GM21576 (cell line): Measurements from ENCODE around the gene HYDIN.
A peak's percentile ranks its signal among the peaks of the same experiment; 100 is the strongest.
"Not testable (repeated sequence)": the region's sequence is repeated elsewhere in the genome, so short reads cannot be mapped to it uniquely, and the experiment has no call there.

Experiments
- ATAC-seq: cut with Tn5 transposase; IDR thresholded peaks from one replicate; pipeline ENCODE4 v1.9.1; 2021; ENCODE audit warnings: mild to moderate bottlenecking, moderate library complexity; ENCODE audit not compliant: unreplicated experiment

Gene HYDIN

DNA sequence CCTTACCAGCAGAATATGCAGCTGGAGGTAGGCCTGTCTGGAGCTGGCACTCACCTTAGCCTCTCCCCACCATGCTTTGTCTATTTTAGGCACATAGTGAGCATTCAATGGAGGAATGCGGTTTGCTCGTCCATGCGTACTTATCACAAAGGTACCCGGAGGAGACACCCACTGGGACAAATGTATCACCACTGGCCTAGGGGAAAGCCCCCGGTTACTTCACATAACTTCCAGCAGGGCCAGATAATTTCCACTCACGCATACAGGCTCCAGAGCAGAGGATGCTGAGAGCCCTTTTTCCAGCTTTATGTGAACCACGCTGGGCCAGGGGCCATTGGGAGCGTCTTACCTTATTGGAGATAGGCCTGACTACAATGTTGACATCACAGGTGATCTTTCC lies 348.2 kb downstream of the HYDIN start:
- ATAC-seq, result not testable (repeated sequence)

DNA sequence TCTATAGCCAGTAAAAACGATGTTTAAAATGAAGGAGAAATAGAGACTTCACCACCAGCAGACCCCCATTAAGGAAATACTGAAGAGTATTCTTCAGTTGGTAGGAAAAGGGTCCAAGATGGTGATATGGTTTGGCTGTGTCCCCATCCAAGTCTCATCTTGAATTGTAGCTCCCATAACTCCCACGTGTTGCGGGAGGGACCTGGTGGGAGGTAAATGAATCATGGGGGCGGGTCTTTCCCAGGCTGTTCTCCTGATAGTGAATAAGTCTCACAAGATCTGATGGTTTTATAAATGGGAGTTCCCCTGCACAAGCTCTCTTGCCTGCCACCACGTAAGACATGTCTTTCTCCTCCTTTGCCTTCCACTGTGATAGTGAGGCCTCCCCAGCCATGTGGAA lies 352.6 kb downstream of the HYDIN start:
- ATAC-seq, result not testable (repeated sequence)

DNA sequence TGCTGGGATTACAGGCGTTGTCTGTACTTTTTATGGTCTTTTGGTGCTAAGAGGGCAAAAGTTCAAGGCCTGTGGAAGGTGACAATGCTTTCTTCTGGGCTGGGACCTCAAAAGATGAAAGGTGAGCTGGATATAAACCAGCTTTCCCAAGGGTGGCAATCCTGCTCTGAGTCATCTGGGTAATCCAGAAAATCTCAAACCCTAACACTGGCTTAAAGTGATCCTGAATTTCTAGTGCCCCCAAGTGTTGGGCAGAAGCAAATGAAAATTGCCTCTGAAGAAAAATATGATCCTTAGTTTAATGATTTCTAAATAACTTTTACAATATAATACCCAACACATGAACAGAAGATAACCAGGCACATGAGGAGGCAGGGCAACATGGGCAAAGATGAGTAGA lies 354.1 kb downstream of the HYDIN start:
- ATAC-seq, result not testable (repeated sequence)

DNA sequence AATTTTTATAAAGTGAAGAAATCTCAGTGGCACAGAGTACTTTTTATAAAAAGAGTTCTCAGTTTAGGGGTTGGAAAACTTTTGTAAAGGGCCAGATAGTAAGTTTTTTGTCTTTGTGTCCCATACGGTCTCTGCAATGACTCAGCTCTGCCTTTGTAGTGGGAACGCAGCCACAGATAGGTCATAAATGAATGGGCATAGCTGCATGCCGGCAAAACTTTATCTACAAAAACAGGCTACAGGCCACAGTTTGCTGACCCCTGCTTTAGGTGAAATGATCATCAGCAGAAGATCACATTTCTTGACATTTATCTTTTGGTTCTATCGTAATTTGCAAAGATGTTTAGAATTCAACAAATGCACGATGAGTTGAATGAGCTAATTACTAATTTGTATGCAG lies 365.8 kb downstream of the HYDIN start:
- ATAC-seq, result not testable (repeated sequence)

DNA sequence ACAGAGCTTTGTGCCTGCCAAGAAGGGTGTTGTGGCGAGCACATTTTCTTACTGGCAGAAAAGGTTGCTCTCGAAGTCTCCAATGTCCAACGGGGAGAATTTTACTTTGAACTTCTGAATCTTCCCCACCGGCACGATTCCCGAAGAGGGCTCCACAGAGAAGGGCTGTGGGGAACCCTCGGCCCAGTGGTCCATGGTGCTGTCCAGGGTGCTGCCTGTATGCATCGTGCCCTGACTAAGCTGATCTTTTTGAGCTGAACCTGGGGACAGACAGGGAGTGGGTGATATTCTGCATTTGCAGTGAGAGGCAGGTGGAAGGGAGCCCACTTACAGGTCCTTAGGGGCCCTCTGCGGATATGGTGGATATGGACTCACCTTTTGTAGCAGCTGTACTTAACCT lies 368.5 kb downstream of the HYDIN start:
- not testable (repeated sequence) for ATAC-seq

DNA sequence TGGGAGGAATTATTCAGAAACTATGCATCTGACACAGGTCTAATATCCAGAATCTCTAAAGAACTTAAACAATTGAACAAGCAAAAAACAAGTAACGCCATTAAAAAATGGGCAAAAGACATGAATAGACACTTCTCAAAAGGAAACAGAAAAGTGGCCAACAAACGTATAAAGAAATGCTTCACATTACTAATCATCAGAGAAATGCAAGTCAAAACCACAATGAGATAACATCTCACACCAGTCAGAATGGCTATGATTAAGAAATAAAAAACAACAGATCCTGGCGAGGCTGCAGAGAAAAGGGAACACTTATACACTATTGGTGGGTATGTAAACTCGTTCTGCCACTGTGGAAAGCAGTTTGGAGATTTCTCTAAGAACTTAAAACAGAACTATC lies 379.2 kb downstream of the HYDIN start:
- ATAC-seq, result not testable (repeated sequence)

DNA sequence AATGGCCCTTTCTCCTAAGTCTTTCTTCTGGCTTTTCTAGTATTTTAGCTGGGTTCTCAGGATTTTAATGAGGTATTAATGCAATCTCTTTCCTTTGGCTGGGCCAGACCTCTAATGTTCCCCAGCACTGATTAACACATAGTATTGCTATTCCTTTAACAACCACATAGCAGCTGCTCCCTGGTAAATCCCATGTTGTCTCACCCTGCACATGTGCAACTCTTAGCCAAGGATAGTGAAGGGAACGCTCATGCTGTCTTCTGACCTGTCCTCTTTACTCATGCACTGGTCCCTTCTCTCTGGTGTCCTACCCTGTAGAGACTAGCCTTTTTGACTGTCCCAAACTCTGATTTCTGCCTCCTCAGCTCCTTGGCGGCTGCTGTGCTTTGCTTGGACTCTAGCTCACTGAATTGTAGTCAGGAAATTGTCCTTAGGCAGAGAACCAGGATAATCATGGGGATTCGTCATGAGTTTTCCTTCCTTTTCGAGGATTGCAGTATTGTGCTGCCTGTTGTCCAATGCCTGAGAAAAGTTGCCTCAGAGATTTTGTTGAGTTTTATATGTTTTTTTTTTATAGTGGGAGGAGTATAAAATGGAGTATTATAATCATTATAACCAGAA lies 406.9 kb downstream of the HYDIN start:
- not testable (repeated sequence) for ATAC-seq

DNA sequence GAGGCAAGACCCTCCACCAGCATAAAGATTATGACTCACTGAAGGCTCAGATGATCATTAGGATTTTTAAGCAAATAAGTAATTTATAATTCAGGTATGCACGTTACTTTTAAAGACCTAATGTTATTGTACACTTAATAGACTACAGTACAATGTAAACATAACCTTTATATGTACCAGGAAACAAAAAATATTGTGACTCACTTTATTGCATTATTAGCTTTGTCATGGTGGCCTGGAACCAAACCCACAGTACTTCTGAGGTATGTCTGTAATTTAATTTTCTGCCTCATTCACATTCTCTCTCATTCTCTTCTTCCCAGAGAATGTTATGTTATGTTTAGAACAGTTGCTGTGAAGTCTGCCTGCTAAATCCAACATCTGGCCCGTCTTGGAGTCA lies 407.8 kb downstream of the HYDIN start:
- not testable (repeated sequence) for ATAC-seq

DNA sequence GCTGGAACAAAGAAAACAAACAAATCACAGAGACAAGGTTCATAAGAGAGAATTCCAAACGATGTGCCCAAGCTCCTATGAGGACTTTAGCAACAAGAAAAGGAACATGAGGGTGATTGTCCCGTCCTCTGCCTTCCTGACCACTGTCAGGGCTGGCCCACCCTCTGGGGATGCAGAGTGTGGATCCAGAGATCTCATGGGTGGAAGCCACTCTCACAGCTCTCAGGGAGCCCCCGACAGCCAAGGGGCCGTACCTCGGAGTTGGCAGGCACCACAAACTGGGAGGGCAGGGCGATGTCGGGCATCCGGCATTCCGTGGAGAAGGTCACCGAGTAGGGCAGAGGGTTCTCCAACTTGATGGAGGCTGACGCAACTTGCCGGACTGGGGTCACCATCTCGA lies 412.4 kb downstream of the HYDIN start:
- not testable (repeated sequence) for ATAC-seq

DNA sequence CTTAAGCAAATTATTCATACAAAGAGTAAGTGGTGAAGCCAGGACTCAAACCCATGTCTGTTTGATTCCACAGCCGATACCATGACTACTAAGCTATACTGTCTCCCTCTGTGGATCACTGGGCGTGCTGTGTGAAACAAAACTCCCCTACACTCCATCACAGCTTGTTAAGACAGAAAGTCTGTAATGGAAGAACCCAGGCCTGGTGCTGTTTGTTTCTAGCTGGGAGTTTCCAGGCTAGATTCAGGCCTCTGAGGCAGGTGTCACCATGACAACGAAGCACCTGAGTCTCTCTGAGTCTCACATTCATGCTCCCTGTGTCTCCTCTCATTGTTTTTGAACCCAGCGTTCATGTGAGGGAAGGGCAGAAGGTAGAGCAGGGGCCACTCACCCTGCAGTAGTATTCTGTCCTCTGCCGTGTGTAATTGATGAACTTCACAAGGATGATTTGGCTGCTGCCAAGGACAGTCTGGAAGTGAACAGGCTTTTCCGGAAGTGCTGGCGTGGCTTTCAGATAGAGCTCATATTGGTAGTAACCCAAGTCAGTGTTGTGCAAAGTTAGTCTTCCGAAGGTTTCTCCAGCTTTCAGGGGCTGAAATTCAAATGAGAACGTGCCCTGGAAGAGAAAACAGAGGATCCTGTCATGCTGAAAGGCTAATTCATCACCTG lies 421.0 kb downstream of the HYDIN start:
- no peak for ATAC-seq

DNA sequence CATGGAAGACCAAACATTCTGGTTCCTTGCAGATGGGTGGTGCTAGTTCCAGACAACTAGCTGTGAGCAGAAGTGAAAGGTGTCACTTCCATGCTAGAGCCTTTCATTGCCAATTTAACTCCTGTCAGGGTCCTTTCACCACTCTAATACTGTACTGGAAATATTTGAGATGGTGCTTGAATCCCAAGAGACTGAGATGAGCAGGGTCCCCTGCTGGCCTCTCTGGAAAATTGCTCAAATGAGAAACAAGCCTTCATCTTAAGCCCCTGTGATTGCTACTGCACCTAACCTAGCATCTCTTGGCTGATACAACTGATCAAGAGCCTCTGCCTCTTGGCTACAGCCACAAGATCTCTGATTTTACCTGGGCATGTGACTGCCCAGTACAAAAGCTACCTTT lies 422.2 kb downstream of the HYDIN start:
- ATAC-seq, result no peak

DNA sequence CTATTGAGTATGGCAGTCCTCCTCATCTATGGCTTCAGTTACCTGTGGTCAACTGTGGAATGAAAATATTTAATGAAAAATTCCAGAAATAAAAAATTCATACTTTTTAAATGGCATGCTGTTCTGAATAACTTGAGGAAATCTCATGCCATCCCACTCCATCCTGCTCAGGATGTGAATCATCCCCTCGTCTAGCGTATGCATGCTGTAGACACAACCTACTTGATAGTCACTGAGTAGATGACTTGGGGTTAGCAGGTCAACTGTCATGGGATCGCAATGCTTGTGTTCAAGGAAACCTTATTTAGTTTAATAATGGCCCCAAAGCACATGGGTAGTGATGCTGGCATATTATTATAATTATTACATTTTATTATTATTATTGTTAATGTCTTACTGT lies 424.7 kb downstream of the HYDIN start:
- ATAC-seq, result no peak

DNA sequence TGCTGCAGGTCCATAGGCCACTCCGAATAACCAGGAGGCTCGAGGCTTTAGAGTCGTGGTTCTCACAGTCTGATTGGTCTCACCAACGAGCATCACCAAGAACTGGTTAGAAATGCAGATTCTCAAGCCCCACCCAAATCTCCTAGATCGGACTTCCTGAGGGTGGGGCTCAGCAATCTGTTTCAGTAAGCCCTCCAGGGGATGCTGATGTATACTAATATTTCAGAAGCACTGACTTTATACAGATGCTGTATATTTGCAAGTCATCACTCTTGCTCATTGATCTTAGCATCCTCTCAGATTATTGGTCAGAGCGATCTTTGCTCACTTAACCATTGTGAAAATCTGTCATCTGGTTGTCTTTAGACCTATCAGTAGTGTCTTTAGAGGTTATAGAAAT lies 425.1 kb downstream of the HYDIN start:
- ATAC-seq, result no peak

DNA sequence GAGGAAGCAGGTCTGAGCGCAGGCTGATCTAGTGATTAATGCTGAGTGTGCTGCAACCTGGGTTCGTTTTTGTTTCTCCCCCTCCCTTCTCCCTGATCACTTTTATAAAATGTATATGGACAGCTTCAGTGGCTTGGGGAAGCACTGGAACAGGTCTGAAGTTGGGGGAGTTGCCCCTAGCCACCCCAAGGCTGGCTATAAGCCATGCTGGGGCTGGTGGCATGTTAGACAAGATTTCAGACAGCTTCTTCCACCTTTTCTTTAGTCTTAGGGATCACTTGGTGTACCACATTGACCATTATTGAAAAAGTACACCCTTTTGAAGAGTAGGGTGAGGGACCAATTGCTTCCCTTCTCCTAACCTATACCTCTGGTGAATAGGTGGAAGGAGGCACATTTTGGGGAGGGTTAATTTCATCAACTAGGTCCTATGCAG lies 425.8 kb downstream of the HYDIN start:
- ATAC-seq, result no peak

DNA sequence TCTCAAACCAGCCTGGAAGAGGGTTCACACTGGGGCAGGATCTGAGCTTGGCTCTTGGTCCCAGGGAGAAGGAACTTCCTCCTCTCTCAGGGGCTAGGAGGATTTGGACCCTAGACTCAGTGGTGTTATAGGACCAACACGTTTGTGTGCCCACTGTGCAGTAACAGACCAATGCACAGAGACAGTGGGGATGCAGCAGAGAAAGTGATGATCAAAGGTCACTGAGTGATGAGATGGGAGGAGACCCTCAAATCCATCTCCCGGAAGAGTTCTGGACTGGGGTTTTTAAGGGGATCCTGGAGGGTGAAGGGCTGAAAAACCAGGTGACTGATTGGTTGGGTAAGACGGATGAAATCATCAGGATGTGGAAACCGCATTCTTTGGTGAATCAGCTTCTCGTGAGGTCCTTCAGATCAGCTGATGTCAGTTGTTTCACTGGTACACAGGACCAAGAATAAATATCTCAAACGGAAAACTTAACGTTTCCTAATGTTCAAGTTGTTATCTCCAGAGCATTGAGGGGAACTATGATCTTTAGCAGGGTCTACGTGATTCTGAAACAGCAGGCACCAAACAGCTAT lies 426.3 kb downstream of the HYDIN start:
- no peak for ATAC-seq

DNA sequence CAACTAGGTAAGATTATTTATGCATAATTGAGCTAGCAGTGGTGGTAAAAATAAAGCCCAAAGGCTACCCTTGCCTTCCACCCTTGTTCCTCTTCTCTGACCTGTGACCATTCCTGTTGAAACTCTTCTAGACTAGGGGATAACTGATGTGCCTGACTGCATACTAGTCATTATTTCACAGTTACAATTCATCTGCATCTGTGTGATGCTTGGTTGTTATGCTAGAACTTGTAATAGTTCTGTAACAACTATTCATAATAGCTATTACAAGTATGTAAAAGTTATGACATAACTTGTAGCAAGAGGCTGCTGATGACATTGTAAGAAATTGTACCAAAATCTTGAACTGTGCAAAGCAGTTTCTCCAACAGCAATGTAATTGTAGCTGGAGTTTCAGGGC lies 427.2 kb downstream of the HYDIN start:
- ATAC-seq, result no peak

DNA sequence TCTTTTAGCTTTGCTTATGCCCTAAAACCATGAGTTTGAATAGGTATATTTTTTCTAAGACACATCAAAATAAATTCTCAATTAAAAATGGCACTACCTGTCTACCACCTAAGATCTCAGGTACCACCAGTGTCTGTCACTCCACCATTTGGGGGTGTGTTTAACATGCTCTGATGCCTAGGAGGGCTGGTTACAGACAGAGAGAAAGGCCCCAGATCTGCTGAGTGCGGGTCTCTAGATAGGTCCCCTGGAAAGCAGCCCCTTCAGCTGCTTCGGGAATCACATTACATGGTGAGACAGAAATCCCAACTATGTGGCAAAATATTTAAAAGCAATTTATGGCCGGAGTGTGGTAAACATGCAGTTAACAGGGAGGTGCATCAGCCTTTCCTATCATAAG lies 428.9 kb downstream of the HYDIN start:
- ATAC-seq, result no peak

DNA sequence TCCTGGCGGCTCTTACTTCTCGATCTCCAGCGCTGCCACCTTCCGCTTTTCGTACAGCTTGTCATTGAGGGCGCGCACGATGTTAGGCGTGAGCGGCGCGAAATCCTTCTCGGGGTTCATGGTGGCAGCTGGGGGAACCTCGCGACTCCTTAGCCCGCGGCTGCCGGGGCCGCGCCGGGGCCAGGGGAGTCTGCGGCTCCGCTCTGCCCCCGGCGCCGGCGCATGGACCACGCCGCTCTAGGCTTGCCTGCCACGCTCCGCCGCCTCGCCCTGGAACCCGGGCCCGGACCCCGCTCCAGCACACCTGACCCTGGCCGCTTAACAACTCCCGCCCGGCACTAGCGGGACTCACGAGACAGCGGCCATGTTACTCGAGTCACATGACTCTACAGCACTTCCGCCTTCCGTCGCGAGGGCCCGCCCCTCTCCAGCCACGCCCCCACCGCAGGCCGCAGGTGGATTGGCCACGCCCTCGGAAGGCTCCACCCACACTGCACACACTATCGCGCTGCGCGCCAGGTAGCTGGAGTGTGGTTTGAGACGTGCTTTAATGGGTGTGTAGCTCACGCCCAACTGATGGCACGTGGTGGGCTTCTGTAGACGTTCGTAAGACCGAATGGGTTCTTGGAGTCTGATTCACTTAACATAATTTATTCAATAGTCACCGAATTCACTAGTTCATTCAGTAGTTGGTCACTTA lies 429.6 kb downstream of the HYDIN start, which contains the start of gene VAC14:
TSS of gene VAC14 (minus strand) at position 378 of the 700 bp plus-strand sequence. CDS start at position 120, 258 bp downstream.
- ATAC-seq, result peak; percentile 96

DNA sequence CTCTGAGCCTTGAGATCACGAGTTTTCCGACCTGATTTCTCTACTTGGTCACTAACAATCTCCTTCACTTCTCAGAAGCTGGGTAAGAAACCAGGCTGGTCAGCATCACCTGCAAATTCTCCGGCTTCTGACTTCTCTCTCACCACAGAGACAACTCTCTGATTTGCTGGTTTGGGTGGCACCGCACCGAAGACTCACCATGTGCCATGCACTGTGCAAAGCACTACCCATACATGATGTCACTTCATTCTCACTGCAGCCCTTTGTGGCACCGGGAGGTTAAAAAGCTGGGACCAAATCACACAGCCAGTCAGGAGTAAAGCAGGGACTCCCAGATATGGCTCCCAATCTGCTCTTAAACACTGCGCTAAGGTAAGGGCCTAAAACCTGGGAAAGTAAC lies 430.2 kb downstream of the HYDIN start:
- peak; percentile 1 for ATAC-seq

DNA sequence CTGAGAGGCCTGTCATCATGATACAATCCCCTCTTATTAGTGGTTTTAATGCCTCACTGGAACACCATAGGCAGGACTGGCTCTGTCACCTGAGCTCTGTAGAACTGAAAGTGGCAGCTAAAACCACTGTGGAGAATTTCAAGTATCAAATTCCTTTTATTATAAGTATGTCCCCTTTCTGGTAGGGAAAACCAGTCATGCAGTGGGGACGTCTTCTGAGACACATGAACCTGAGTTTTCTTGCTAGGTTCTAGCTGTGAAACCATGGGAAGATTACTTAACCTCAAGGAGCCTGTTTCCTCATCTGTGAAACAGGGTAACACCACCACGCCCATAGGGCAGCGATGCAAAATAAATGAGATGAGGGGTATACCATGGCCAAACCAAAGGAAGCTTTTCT lies 434.2 kb downstream of the HYDIN start:
- ATAC-seq, result no peak

DNA sequence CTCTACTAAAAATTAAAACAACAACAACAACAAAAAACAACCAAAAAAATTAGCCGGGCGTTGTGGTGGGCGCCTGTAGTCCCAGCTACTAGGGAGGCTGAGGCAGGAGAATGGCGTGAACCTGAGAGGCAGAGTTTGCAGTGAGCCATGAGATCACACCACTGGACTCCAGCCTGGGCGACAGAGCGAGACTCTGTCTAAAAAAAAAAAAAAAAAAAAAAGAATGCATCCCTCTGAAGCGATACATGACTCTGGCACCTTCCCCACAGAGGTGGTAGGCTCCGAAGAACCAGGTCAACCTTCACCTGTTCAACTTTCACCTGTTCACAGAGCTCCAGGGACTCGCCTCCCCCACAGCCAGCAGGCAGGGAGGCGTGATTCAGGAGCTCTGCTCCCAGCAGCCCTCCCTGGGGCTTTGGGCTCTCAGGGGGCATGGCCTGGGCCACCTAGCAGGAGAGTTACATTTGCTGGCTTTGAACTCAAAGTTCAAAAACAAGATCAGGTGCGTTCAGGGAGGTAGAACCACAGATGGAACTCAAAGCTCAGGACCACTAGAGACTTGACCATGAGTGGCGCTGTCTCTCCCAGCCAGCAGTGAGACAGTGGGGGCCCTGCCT lies 435.1 kb downstream of the HYDIN start:
- no peak for ATAC-seq
